GM19099 (cell line): ENCODE measurements around the gene SHFL.

ENCODE experiments used
- POLR2A ChIP-seq: IDR thresholded peaks from 3 replicates; pipeline ENCODE4 v1.6.1; 2011; ENCODE audit warnings: low read depth; ENCODE audit not compliant: insufficient read length; ENCODE audit errors: extremely low read depth

Gene SHFL

GRCh38 chr19:10085641-10086590 is at the start of gene SHFL:
Gene SHFL, plus strand, starts transcription at chr19:10086317. Its CDS starts 111 bp downstream, at chr19:10086428.
- peak; percentile 79 for TF ChIP-seq POLR2A

DNA sequence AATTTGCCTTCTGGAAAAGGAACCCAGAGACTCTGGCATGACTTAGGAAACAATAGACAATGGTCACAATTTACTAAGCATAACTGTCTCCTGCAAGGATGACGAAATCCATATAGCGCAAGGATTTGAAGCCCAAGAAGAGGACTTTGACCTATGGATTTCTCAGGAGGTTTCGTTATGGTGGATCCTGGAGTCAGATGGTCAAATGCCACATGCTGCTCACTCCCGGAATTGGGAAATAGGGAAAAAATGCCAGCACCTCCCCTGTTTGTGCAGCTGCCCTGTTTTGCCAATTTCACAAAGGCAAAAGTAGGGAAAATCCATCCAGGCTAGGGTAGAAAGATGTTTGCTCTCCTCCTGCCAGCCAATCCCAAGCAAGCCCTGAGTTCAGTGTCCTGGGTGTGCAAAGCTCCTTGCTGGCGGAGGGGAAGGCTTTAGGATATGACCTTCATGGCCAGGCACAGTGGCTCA is 49.5 kb upstream of the SHFL start:
- no peak for TF ChIP-seq POLR2A

GRCh38 chr19:10037367-10037766 is 48.8 kb upstream of the SHFL start:
- TF ChIP-seq POLR2A: no peak

DNA sequence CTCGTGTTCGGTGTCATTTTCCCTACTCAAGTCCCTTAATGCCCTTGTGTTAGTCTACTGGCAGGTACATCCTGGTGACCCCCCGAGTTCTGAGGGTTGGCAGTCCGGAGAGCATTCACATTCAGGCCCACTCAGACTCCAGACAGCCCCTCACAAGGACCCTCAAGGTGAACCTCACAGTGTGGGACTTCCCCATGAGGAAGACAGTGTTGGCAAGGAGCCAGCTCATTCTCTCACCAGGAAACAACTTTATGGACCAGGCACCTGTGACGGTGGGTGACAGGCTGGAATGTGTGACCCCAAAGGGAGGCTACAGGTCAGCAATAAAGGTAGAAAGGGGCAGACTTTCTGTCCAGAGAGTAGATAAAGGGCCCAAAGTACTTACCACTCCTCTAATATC is 48.3 kb upstream of the SHFL start:
- no peak for TF ChIP-seq POLR2A

DNA sequence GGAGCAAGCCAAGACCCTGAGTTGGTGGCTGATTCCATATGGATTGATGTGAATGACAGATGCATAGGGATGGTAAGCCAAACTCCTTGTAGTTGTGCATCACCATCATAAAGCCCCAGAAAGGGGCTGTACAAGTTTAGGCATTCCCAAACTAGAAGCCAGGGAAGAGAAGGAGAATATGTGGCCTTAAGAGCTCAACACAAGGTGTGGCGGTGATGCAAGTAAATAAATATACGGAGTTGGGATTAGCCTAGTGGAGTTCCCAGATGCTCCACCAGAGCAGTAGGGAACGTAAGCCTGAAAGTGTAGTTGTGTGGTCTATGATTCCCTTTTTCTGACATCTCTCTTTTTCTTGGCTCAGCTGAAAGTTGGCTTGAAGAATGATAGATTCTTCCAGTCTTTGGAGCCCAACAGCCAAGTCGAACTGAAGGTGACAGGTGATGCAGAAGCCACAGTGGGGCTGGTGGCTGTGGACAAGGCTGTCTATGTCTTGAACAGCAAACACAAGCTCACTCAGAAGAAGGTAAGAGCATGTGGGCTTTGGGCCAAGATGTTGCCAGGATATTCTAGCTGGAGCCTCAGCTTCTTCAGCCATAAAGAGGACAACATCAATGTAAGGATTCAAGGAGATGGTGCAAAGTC is 42.7 kb upstream of the SHFL start:
- no peak for TF ChIP-seq POLR2A

GRCh38 chr19:10044390-10044789 is 41.7 kb upstream of the SHFL start:
- TF ChIP-seq POLR2A: no peak

DNA sequence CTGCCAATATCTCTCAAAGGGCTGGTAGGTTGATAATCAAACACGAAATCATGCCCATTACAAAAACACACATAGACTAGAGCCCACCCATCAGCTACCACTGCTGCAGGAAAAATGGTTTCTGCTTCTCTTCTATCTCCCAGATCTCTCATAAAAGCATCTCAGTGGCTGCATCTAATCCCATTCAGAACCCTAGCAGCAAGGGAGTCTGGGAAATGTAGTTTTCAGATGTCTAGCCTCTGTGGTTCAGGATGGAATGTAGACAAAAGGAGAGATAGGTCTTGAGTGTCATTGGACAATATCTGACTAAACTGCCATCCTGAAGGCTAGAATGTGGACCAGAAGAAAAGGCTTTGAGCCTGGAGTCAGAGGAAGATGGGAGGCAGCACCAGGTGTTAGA is 40.7 kb upstream of the SHFL start:
- no peak for TF ChIP-seq POLR2A

GRCh38 chr19:10049626-10050025 is 36.5 kb upstream of the SHFL start:
- no peak for TF ChIP-seq POLR2A

GRCh38 chr19:10052602-10053360 is 33.3 kb upstream of the SHFL start:
- TF ChIP-seq POLR2A: no peak

GRCh38 chr19:10061717-10062310 is 24.3 kb upstream of the SHFL start:
- TF ChIP-seq POLR2A: no peak

- no peak for TF ChIP-seq POLR2A
These were observed 17.9 kb upstream of the SHFL start for GRCh38 chr19:10068205-10068604.

DNA sequence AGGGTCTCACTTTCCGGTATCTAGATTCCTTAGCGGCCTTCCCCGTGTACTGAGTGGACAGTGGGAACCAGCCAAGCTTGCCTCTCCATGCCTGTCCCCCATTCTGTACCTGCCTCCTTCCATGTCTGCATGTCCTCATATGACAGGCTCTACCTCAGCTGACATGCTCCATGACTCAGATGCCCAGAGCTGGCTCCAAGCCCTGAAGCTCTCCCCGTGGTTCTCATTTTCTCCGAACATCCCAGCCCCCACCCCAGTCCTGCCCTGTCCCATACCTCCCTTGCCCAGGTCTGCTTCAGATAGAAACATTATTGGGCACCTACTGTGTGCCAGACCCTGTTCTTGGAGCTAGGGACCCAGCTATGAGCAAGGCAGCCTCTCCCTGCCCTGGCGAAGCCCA is 17.1 kb upstream of the SHFL start:
- TF ChIP-seq POLR2A: no peak

GRCh38 chr19:10070730-10071446 is 15.2 kb upstream of the SHFL start:
- no peak for TF ChIP-seq POLR2A

GRCh38 chr19:10074153-10074552 is 12.0 kb upstream of the SHFL start:
- no peak for TF ChIP-seq POLR2A
